ENCODE results near the gene SAMD9. TPM values are rescaled to one million over a fixed set of nuclear protein-coding genes. Genes with fewer than 3 reads are reported as not detected.

Gene SAMD9
- polyA plus RNA-seq, 3 donors = 2.9 to 14.7 (median 7.2) TPM

DNA sequence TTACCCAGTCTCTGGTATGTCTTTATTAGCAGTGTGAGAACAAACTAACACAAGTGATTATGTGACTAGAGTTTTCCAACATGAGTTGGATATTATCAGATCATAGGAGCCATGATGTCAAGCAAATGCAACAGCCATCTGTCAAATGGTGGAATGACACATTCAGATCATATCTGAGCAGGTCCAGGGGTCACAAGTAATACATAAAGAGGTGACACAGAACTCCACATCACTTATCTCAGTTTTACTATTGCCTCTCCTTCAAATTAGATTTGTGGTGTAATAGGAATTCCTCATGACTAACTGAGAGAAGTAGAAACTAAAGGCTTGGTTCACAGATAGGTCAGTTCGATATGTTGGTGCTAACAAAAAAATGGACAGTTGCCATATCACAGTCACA is 42.6 kb upstream of the SAMD9 start:
- Mint-ChIP-seq H3K27ac (no peak overlapping the region), H3K9me3 (peaks cover 5 to 24% (median 14%) of the 10 kb centered on the region in 7 donors), H3K36me3 (no peaks in the 10 kb centered on the region), H3K27me3 (ENCODE audit: low read depth in 3 of 3) (no peaks in the 10 kb centered on the region), H3K4me1 (no peaks in the 10 kb centered on the region), H3K4me3 (no peak overlapping the region)
- Histone ChIP-seq H3K9ac (ENCODE audit: insufficient read depth, low read length, poor library complexity, severe bottlenecking) (no peak overlapping the region), H3K79me2 (ENCODE audit: insufficient read depth, low read length) (no peaks in the 10 kb centered on the region), H3K27me3 (ENCODE audit: control insufficient read depth in 2 of 2, insufficient read depth in 2 of 2, low read length in 2 of 2) (no peaks in the 10 kb centered on the region), H3K27ac (ENCODE audit: low read depth in 1 of 2, low read length in 2 of 2) (no peak overlapping the region), H4K20me1 (ENCODE audit: insufficient read depth, low read length) (no peaks in the 10 kb centered on the region), H3K4me3 (replicated peaks in 1 of 3; ENCODE audit: low read depth in 2 of 3, low read length in 3 of 3) (no peak overlapping the region), H3K4me1 (ENCODE audit: control insufficient read depth in 1 of 2, insufficient read depth in 2 of 2, low read length in 2 of 2) (no peaks in the 10 kb centered on the region), H2AFZ (ENCODE audit: insufficient read depth, low read depth, low read length, poor library complexity, severe bottlenecking) (no peak overlapping the region), H3K4me2 (replicated peaks; ENCODE audit: extremely low read depth, low read length, poor library complexity, severe bottlenecking) (no peak overlapping the region), H3K36me3 (replicated peaks in 1 of 2; ENCODE audit: control insufficient read depth in 1 of 2, insufficient read depth in 2 of 2, low read length in 2 of 2) (no peaks in the 10 kb centered on the region), H3K9me3 (replicated peaks in 1 of 2; ENCODE audit: control insufficient read depth in 1 of 2, insufficient read depth in 1 of 2, low read length in 2 of 2) (peaks cover 9 to 13% of the 10 kb centered on the region in 2 donors)
- TF ChIP-seq, protein P1, sequence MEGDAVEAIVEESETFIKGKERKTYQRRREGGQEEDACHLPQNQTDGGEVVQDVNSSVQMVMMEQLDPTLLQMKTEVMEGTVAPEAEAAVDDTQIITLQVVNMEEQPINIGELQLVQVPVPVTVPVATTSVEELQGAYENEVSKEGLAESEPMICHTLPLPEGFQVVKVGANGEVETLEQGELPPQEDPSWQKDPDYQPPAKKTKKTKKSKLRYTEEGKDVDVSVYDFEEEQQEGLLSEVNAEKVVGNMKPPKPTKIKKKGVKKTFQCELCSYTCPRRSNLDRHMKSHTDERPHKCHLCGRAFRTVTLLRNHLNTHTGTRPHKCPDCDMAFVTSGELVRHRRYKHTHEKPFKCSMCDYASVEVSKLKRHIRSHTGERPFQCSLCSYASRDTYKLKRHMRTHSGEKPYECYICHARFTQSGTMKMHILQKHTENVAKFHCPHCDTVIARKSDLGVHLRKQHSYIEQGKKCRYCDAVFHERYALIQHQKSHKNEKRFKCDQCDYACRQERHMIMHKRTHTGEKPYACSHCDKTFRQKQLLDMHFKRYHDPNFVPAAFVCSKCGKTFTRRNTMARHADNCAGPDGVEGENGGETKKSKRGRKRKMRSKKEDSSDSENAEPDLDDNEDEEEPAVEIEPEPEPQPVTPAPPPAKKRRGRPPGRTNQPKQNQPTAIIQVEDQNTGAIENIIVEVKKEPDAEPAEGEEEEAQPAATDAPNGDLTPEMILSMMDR (IDR thresholded peaks at IDR 0.05) = no peak
- no CpG with 5 or more reads among the region's 1 CpG for WGBS (ENCODE audit: insufficient coverage)
- DNase-seq = no peak
- intact Hi-C loops (cut with micrococcal nuclease) = no loop called here

DNA sequence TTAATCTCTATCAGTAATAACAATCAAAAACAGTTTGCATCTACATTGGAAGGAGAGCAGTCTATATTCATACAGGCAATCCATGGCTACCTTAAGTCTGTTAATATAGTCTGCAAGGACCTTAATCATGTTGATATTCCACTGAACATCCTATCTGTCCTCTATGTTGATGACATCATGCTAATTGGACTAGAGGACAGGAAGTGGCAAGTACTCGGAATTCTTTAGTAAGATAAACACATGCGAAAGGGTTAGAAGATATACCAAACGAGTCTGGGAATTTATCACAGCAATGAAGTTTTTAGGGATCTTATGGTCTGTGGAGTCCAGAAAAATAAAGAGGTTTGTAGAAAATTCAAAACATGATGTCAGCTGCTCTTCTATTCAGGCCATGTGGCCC is 41.7 kb upstream of the SAMD9 start:
- Histone ChIP-seq H3K27me3 (ENCODE audit: control insufficient read depth in 2 of 2, insufficient read depth in 2 of 2, low read length in 2 of 2) (no peaks in the 10 kb centered on the region), H3K9ac (ENCODE audit: insufficient read depth, low read length, poor library complexity, severe bottlenecking) (no peak overlapping the region), H3K36me3 (replicated peaks in 1 of 2; ENCODE audit: control insufficient read depth in 1 of 2, insufficient read depth in 2 of 2, low read length in 2 of 2) (no peaks in the 10 kb centered on the region), H3K79me2 (ENCODE audit: insufficient read depth, low read length) (no peaks in the 10 kb centered on the region), H3K27ac (ENCODE audit: low read depth in 1 of 2, low read length in 2 of 2) (no peak overlapping the region), H2AFZ (ENCODE audit: insufficient read depth, low read depth, low read length, poor library complexity, severe bottlenecking) (no peak overlapping the region), H3K9me3 (replicated peaks in 1 of 2; ENCODE audit: control insufficient read depth in 1 of 2, insufficient read depth in 1 of 2, low read length in 2 of 2) (peaks cover 9 to 13% of the 10 kb centered on the region in 2 donors), H3K4me2 (replicated peaks; ENCODE audit: extremely low read depth, low read length, poor library complexity, severe bottlenecking) (no peak overlapping the region), H4K20me1 (ENCODE audit: insufficient read depth, low read length) (no peaks in the 10 kb centered on the region), H3K4me1 (ENCODE audit: control insufficient read depth in 1 of 2, insufficient read depth in 2 of 2, low read length in 2 of 2) (no peaks in the 10 kb centered on the region), H3K4me3 (replicated peaks in 1 of 3; ENCODE audit: low read depth in 2 of 3, low read length in 3 of 3) (no peak overlapping the region)
- H3K4me1 Mint-ChIP-seq = no peaks in the 10 kb centered on the region
- DNase-seq = no peak
- H3K36me3 Mint-ChIP-seq = no peaks in the 10 kb centered on the region
- WGBS (ENCODE audit: insufficient coverage) = 100% methylated on average over 1 of the region's 3 CpGs
- no peak overlapping the region for H3K27ac Mint-ChIP-seq
- intact Hi-C loops (cut with micrococcal nuclease) = no loop called here
- TF ChIP-seq, protein P1 (IDR thresholded peaks at IDR 0.05) = no peak
- H3K4me3 Mint-ChIP-seq = no peak overlapping the region
- H3K9me3 Mint-ChIP-seq = peaks cover 5 to 24% (median 14%) of the 10 kb centered on the region in 7 donors
- H3K27me3 Mint-ChIP-seq (ENCODE audit: low read depth in 3 of 3) = peaks cover 0 to 2% (median 0%) of the 10 kb centered on the region in 3 donors

Measured in CD14-positive monocyte (primary cell).